ENCODE measurements around the gene CT45A6.
"Not testable (repeated sequence)": the region's sequence is repeated elsewhere in the genome, so short reads cannot be mapped to it uniquely, and the experiment has no call there.

Gene CT45A6

DNA sequence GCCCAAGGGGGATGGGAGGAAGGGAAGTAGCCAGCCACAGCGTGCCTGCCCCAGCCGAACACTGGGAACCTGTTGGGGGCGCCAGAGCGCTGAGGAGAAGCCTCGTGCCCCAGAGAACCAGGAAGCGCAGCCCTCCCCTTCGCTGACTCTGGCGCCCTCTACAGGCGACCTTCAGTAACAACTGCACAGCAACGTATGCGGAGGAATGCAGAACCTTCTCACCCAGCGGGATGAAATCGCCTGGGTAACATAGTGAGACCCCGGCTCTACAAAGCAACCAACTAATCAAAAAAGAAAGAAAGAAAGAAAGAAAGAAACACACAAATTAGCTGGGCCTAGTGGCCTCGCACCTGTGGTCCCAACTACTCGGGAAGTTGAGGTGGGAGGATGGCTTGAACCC, at the start of gene CT45A6:
Gene CT45A6 (minus strand): TSS at position 101 of the 400 bp plus-strand sequence. CDS start 3,794 bp downstream, outside the sequence.
- not testable (repeated sequence) for DNase-seq (ENCODE audit: low spot score)

DNA sequence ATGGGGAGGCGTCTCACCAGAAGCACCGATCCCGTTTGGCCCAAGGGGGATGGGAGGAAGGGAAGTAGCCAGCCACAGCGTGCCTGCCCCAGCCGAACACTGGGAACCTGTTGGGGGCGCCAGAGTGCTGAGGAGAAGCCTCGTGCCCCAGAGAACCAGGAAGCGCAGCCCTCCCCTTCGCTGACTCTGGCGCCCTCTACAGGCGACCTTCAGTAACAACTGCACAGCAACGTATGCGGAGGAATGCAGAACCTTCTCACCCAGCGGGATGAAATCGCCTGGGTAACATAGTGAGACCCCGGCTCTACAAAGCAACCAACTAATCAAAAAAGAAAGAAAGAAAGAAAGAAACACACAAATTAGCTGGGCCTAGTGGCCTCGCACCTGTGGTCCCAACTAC, 34.6 kb upstream of the CT45A6 start, which contains the start of gene CT45A7:
Gene CT45A7 (minus strand): TSS at position 101 of the 400 bp plus-strand sequence. CDS start 3,747 bp downstream, outside the sequence.
- not testable (repeated sequence) for DNase-seq (ENCODE audit: low spot score)

DNA sequence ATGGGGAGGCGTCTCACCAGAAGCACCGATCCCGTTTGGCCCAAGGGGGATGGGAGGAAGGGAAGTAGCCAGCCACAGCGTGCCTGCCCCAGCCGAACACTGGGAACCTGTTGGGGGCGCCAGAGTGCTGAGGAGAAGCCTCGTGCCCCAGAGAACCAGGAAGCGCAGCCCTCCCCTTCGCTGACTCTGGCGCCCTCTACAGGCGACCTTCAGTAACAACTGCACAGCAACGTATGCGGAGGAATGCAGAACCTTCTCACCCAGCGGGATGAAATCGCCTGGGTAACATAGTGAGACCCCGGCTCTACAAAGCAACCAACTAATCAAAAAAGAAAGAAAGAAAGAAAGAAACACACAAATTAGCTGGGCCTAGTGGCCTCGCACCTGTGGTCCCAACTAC, 17.3 kb upstream of the CT45A6 start, which contains the start of gene CT45A2:
Gene CT45A2 (minus strand): TSS at position 101 of the 400 bp plus-strand sequence. CDS start 3,747 bp downstream, outside the sequence.
- DNase-seq (ENCODE audit: low spot score): not testable (repeated sequence)

DNA sequence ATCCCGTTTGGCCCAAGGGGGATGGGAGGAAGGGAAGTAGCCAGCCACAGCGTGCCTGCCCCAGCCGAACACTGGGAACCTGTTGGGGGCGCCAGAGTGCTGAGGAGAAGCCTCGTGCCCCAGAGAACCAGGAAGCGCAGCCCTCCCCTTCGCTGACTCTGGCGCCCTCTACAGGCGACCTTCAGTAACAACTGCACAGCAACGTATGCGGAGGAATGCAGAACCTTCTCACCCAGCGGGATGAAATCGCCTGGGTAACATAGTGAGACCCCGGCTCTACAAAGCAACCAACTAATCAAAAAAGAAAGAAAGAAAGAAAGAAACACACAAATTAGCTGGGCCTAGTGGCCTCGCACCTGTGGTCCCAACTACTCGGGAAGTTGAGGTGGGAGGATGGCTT, 17.2 kb downstream of the CT45A6 start, which contains the start of gene CT45A5:
Gene CT45A5 (minus strand): TSS at position 101 of the 400 bp plus-strand sequence. CDS start 3,774 bp downstream, outside the sequence.
- DNase-seq (ENCODE audit: low spot score): not testable (repeated sequence)

DNA sequence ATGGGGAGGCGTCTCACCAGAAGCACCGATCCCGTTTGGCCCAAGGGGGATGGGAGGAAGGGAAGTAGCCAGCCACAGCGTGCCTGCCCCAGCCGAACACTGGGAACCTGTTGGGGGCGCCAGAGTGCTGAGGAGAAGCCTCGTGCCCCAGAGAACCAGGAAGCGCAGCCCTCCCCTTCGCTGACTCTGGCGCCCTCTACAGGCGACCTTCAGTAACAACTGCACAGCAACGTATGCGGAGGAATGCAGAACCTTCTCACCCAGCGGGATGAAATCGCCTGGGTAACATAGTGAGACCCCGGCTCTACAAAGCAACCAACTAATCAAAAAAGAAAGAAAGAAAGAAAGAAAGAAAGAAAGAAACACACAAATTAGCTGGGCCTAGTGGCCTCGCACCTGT, 34.5 kb downstream of the CT45A6 start, which contains the start of gene CT45A3:
Gene CT45A3 (minus strand): TSS at position 101 of the 400 bp plus-strand sequence. CDS start 3,747 bp downstream, outside the sequence.
- DNase-seq (ENCODE audit: low spot score): not testable (repeated sequence)

- DNase-seq (ENCODE audit: low spot score): not testable (repeated sequence)
These were observed 57.8 kb downstream of the CT45A6 start for GRCh38 chrX:135744739-135745138.
